Stimulated activated effector memory CD8-positive, alpha-beta T cell treated with anti-CD3 and anti-CD28 coated beads, Interleukin-12 subunit alpha, Interleukin-12 subunit beta, amount 100 ng/mL, for 72 hours (primary cell): ENCODE measurements around the gene LRP6.

Experiments
- ATAC-seq: fragments of 150-1000 bp; cut with Tn5 transposase; 2 replicates; pipeline ENCODE4 v1.10.0; 2021
- DNase-seq, 2 donors: peaks; one replicate each; pipeline ENCODE4 v3.0.0; 2021 to 2022; ENCODE audit warnings: low spot score in 2 of 2
- H3K27ac Mint-ChIP-seq: one replicate; pipeline ENCODE4 v1.8.0; 2022; ENCODE audit warnings: mild to moderate bottlenecking, mixed read lengths
- H3K36me3 Mint-ChIP-seq: one replicate; pipeline ENCODE4 v1.8.0; 2022; ENCODE audit warnings: mild to moderate bottlenecking, mixed read lengths
- H3K4me1 Mint-ChIP-seq: one replicate; pipeline ENCODE4 v1.8.0; 2022; ENCODE audit warnings: mixed read lengths
- H3K4me3 Mint-ChIP-seq: one replicate; pipeline ENCODE4 v1.8.0; 2022; ENCODE audit warnings: mild to moderate bottlenecking, mixed read lengths
- H3K9me3 Mint-ChIP-seq: one replicate; pipeline ENCODE4 v1.8.0; 2022; ENCODE audit warnings: mixed read lengths

Gene LRP6

DNA sequence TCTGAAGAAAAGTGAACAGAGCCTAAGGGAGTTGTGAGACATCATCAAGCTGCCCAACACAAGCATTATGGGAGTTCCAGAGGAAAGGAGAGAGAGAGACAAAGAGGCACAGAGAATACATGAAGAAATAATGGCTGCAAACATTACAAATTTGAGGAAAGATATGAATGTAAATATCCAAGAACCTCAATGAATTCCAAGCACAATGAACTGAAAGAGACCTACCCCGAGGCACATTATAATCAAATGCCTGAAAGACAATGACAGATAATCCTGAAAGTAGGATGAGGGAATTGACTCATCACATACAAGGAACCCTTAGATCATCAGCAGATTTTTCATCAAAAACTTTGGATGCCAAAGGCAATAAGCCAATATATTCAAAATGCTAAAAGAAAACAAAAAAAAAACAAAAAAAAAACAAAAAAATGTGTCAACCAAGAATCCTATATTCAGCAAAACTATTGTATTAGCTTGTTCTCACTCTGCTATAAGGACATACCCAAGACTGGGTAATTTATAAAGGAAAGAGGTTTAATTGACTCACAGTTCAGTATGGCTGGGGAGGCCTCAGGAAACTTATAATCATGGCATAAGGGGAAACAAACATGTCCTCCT, 158.3 kb downstream of the LRP6 start:
- no peak overlapping the region for H3K4me3 Mint-ChIP-seq
- peaks cover 17% of the 10 kb centered on the region for H3K9me3 Mint-ChIP-seq
- ATAC-seq (no peak), DNase-seq (no peak)
- H3K4me1 Mint-ChIP-seq, result no peaks in the 10 kb centered on the region
- no peaks in the 10 kb centered on the region for H3K36me3 Mint-ChIP-seq
- H3K27ac Mint-ChIP-seq, result no peak overlapping the region

DNA sequence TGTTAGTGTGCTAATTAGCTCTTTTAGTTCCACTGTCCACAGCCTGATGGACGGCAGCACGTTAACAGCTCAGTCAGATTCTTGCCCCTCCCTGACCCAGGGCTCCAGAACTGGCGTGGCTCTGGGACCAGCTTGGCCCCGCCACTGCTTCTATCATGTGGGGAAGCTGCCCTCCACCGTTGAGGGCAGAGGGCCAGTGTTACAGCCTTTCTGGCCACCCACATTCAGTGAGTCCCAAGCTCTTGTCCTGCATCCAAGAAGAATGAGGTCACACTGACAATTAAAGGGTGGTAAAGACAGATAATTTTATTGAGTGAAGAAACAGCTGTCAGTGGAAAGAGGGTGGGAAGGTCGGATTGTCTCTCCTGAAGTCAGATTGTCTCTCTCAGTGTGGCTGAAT, 159.2 kb downstream of the LRP6 start:
- no peak overlapping the region for H3K27ac Mint-ChIP-seq
- no peak for ATAC-seq
- no peak for DNase-seq
- no peaks in the 10 kb centered on the region for H3K4me1 Mint-ChIP-seq
- peaks cover 17% of the 10 kb centered on the region for H3K9me3 Mint-ChIP-seq
- no peak overlapping the region for H3K4me3 Mint-ChIP-seq
- H3K36me3 Mint-ChIP-seq, result no peaks in the 10 kb centered on the region

DNA sequence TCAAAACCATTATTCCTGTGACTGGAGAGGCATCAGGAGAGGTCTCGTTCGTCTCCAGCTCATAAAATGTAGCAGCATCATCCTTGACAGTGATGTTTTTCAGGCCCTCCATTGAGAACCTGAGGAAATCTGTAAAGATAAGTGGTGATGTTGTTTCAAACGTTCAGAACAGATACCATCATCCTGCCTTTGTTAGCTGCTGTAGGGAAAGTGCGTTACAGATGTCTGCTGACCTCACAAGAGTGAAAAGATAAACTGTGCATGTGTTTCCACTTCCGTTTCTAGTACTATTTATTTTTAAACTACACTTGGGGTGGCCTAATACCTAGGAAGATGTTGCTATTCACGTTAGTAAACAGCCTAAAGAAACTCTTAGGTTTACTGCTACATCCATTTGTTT, 167.7 kb downstream of the LRP6 start:
- Mint-ChIP-seq H3K27ac (no peak overlapping the region), H3K9me3 (peaks cover under 1% of the 10 kb centered on the region), H3K4me3 (no peak overlapping the region), H3K4me1 (no peaks in the 10 kb centered on the region), H3K36me3 (no peaks in the 10 kb centered on the region)
- DNase-seq, result no peak
- no peak for ATAC-seq

DNA sequence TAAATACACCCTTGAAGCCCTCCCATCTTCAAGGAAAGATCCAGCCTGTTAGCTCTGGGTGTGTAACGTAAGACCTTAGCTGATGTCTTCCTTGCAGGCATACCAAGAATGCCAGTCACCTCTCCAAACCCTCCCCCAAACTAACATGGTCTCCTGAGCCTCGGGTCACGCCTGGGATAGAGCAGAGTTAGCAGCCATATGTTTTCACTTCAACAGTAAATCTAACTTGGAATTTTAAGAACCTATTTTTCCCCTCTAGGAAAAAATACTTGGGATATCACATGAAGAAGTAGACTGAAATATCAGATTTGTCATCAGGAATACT, 168.2 kb downstream of the LRP6 start:
- Mint-ChIP-seq H3K4me3 (no peak overlapping the region), H3K27ac (no peak overlapping the region), H3K4me1 (no peaks in the 10 kb centered on the region), H3K36me3 (no peaks in the 10 kb centered on the region), H3K9me3 (no peaks in the 10 kb centered on the region)
- no peak for ATAC-seq
- no peak for DNase-seq

DNA sequence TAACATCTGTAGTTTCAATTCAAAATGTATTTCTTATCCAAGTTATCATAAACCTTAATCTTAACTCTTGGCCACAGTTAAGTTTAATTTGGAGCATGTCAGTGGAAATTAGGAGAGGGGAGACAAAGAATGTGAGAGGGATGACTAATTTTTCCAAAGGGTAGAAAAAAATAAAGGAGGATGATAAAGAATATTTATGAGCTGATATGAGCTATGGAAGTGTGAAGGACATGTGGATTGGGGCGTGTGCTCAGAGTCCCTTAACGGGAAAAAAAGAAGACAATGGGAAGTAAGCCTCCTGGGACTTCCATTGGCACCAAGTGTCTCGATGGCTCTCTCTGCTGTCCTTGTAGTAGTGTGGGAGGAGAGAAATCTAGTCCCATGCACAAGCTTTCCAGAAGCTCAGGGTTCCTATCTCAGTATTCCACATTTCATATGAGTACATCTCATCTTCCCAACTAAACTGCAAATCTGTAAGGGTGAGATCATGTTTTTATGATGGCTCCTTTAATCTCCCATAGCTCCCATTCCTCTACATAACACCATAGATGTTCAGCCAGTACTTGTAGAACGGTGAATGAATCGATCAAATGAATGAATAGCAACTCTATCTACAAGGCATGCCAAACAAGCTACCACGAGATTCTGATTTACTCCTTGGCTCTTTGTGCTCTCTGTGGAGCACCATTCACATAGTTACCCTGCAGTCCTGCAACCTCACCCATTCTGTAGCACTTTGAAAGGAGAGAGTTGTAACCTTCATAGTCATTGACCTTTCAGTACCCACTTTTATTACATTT, 168.8 kb downstream of the LRP6 start:
- H3K4me1 Mint-ChIP-seq, result no peaks in the 10 kb centered on the region
- no peak overlapping the region for H3K4me3 Mint-ChIP-seq
- no peak for DNase-seq
- no peaks in the 10 kb centered on the region for H3K9me3 Mint-ChIP-seq
- H3K36me3 Mint-ChIP-seq, result no peaks in the 10 kb centered on the region
- H3K27ac Mint-ChIP-seq, result no peak overlapping the region
- ATAC-seq, result no peak

- no peaks in the 10 kb centered on the region for H3K36me3 Mint-ChIP-seq
- H3K27ac Mint-ChIP-seq, result no peak overlapping the region
- no peak for ATAC-seq
- H3K4me1 Mint-ChIP-seq, result no peaks in the 10 kb centered on the region
- DNase-seq, result no peak
- no peaks in the 10 kb centered on the region for H3K9me3 Mint-ChIP-seq
- H3K4me3 Mint-ChIP-seq, result no peak overlapping the region
Measured at GRCh38 chr12:12095021-12095420, 171.8 kb downstream of the LRP6 start.

DNA sequence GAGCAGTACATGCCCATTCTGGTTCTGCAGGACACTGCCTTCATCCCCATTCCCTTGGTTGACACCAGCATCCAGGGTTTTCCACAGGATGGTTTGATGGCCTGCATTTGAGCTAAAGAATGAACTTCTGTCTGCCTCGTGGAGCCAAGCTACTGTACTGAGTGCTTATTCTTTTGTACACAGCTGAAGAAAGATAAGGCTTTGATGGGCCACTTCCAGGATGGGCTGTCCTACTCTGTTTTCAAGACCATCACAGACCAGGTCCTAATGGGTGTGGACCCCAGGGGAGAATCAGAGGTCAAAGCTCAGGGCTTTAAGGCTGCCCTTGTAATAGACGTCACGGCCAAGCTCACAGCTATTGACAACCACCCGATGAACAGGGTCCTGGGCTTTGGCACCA, 172.4 kb downstream of the LRP6 start:
- Mint-ChIP-seq H3K4me1 (no peaks in the 10 kb centered on the region), H3K9me3 (no peaks in the 10 kb centered on the region), H3K36me3 (no peaks in the 10 kb centered on the region), H3K4me3 (no peak overlapping the region), H3K27ac (no peak overlapping the region)
- DNase-seq (no peak), ATAC-seq (no peak)

DNA sequence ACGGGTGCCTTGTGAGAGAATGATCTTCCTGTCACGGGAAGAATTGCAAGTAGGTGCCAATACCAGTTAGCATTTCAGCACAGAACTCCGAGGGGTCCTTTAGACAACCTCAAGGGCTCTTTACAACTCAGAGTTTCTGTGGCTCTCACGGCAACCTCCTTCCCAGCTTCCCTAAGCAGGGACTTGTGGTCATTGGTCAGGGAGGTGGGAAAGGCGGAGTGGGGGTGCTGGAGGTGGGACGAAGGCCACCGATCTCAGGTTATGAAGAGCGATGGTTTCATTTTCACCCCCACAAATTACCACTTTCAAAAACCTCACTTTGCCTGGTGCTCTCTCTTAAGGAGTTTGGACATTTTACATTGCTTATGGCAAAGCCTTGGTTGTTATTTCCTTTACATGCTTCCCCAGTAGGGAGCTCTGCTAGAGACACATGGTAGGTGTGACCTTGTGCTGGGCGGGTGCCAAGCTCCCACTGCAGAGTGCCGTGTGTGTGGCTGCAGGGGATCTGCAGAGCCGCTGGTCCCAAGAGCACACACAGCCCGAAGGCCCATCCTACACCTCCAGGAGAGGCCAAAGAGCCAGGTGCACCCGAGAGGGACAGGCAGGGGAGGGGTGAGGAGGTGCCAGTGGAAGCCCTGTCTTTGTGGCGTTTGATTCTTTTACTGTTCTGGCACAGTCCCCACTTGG, 174.7 kb downstream of the LRP6 start:
- Mint-ChIP-seq H3K27ac (no peak overlapping the region), H3K9me3 (no peaks in the 10 kb centered on the region), H3K4me1 (no peaks in the 10 kb centered on the region), H3K36me3 (no peaks in the 10 kb centered on the region), H3K4me3 (no peak overlapping the region)
- DNase-seq (no peak), ATAC-seq (no peak)

GRCh38 chr12:12091071-12091470, 175.8 kb downstream of the LRP6 start:
- DNase-seq, result no peak
- ATAC-seq, result no peak
- Mint-ChIP-seq H3K4me1 (no peaks in the 10 kb centered on the region), H3K9me3 (no peaks in the 10 kb centered on the region), H3K36me3 (no peaks in the 10 kb centered on the region), H3K27ac (no peak overlapping the region), H3K4me3 (no peak overlapping the region)

GRCh38 chr12:12088761-12089160, 178.1 kb downstream of the LRP6 start:
- Mint-ChIP-seq H3K27ac (no peak overlapping the region), H3K36me3 (no peaks in the 10 kb centered on the region), H3K9me3 (no peaks in the 10 kb centered on the region), H3K4me3 (no peak overlapping the region), H3K4me1 (no peaks in the 10 kb centered on the region)
- no peak for ATAC-seq
- no peak for DNase-seq

DNA sequence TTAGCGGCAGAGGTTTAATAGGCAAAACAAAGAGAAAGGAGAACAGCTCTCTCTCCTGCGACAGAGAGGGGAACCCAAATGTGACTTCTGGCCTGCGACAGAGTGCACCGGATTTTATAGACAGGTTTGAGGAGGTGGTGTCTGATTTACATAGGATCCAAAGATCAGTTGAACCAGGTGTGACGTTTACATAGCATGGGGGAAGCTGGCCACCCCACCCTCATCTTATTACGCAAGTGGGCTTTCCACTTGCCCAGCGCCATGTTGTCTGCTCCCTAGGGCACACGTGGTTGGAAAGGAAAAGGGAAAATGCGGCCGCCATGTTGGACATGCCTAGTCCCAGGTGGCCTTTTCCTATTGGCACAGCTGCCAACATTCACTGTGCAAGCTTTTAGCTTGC, 178.7 kb downstream of the LRP6 start:
- no peak overlapping the region for H3K4me3 Mint-ChIP-seq
- no peaks in the 10 kb centered on the region for H3K4me1 Mint-ChIP-seq
- ATAC-seq, result no peak
- DNase-seq, result no peak
- H3K9me3 Mint-ChIP-seq, result no peaks in the 10 kb centered on the region
- no peaks in the 10 kb centered on the region for H3K36me3 Mint-ChIP-seq
- no peak overlapping the region for H3K27ac Mint-ChIP-seq

- Mint-ChIP-seq H3K4me3 (no peak overlapping the region), H3K9me3 (no peaks in the 10 kb centered on the region), H3K36me3 (no peaks in the 10 kb centered on the region), H3K27ac (no peak overlapping the region), H3K4me1 (no peaks in the 10 kb centered on the region)
- DNase-seq, result no peak
- no peak for ATAC-seq
Measured at GRCh38 chr12:12087693-12088034, 179.2 kb downstream of the LRP6 start.

GRCh38 chr12:12086973-12087692, 179.7 kb downstream of the LRP6 start:
- no peaks in the 10 kb centered on the region for H3K9me3 Mint-ChIP-seq
- ATAC-seq (no peak), DNase-seq (no peak)
- no peak overlapping the region for H3K4me3 Mint-ChIP-seq
- no peaks in the 10 kb centered on the region for H3K36me3 Mint-ChIP-seq
- no peaks in the 10 kb centered on the region for H3K4me1 Mint-ChIP-seq
- H3K27ac Mint-ChIP-seq, result no peak overlapping the region

GRCh38 chr12:12086362-12086761, 180.5 kb downstream of the LRP6 start:
- no peak for DNase-seq
- Mint-ChIP-seq H3K9me3 (no peaks in the 10 kb centered on the region), H3K27ac (no peak overlapping the region), H3K36me3 (no peaks in the 10 kb centered on the region), H3K4me3 (no peak overlapping the region), H3K4me1 (no peaks in the 10 kb centered on the region)
- no peak for ATAC-seq

DNA sequence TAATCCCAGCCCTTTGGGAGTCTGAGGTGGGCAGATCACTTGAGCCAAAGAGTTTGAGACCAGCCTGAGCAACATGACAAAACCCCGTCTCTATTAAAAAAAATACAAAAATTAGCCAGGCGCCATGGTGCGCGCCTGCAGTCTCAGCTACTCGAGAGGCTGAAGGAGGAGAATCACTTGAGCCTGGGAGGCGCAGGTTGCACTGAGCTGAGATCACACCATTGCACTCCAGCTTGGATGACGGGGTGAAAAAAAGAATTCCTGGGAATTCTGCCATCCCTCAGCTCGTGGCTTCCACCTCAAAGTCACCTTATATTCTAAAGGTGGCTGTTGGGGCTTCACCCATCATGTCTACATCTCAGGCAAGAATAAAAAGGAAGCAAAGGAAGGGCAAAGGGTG, 183.2 kb downstream of the LRP6 start:
- no peaks in the 10 kb centered on the region for H3K9me3 Mint-ChIP-seq
- no peak for ATAC-seq
- no peaks in the 10 kb centered on the region for H3K36me3 Mint-ChIP-seq
- no peak overlapping the region for H3K4me3 Mint-ChIP-seq
- no peak overlapping the region for H3K27ac Mint-ChIP-seq
- H3K4me1 Mint-ChIP-seq, result no peaks in the 10 kb centered on the region
- no peak for DNase-seq
